Measurements from ENCODE around the gene CNPY4. TPM values are rescaled to one million over a fixed set of nuclear protein-coding genes. Genes with fewer than 3 reads are reported as not detected.

The CNPY4 gene
- total and polyA plus RNA-seq, 10 of the 15 experiments (the other 5 are each of a cell fraction or from before 2014, with no cell fraction given): 2.5 to 9.2 (median 6.8) TPM

- TF ChIP-seq, protein P1, sequence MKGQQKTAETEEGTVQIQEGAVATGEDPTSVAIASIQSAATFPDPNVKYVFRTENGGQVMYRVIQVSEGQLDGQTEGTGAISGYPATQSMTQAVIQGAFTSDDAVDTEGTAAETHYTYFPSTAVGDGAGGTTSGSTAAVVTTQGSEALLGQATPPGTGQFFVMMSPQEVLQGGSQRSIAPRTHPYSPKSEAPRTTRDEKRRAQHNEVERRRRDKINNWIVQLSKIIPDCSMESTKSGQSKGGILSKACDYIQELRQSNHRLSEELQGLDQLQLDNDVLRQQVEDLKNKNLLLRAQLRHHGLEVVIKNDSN (IDR thresholded peaks at IDR 0.05; ENCODE audit: borderline replicate concordance, extremely low read length, insufficient read depth, low read depth, low read length): no peak
- TF ChIP-seq SMC3 (IDR thresholded peaks at IDR 0.05; ENCODE audit: borderline replicate concordance, low read length): no peak
- no peak for TF ChIP-seq ZNF217 (IDR thresholded peaks at IDR 0.05)
- TF ChIP-seq NR2C2 (IDR thresholded peaks at IDR 0.05; ENCODE audit: borderline replicate concordance, control insufficient read depth, insufficient read length, low read depth): no peak
- TF ChIP-seq EP300 (IDR thresholded peaks at IDR 0.05; ENCODE audit: borderline replicate concordance in 1 of 2, control insufficient read depth in 1 of 2, low read depth in 2 of 2, low read length in 2 of 2): peak in 1 of 2 experiments; percentile 47; a peak in 1 of 4 replicates
- no peak for TF ChIP-seq MYB (IDR thresholded peaks at IDR 0.05; ENCODE audit: borderline replicate concordance, low read depth, low read length)
- no peak; the same call in 1 of the 2 replicates for TF ChIP-seq MTA3 (IDR thresholded peaks at IDR 0.05; ENCODE audit: borderline replicate concordance, low read length)
- no peak for TF ChIP-seq SIX5 (IDR thresholded peaks at IDR 0.05; ENCODE audit: low read depth, low read length, severe bottlenecking)
- peak; percentile 100 for TF ChIP-seq YY1 (IDR thresholded peaks at IDR 0.05; ENCODE audit: low read depth, low read length)
- TF ChIP-seq, protein P2, sequence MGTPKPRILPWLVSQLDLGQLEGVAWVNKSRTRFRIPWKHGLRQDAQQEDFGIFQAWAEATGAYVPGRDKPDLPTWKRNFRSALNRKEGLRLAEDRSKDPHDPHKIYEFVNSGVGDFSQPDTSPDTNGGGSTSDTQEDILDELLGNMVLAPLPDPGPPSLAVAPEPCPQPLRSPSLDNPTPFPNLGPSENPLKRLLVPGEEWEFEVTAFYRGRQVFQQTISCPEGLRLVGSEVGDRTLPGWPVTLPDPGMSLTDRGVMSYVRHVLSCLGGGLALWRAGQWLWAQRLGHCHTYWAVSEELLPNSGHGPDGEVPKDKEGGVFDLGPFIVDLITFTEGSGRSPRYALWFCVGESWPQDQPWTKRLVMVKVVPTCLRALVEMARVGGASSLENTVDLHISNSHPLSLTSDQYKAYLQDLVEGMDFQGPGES (IDR thresholded peaks at IDR 0.05): no peak
- no peak; the same call in 1 of the 2 replicates for TF ChIP-seq GATAD2B (conservative IDR thresholded peaks at IDR 0.05; ENCODE audit: low read depth)
- no peak for TF ChIP-seq KDM1A (IDR thresholded peaks at IDR 0.05; ENCODE audit: borderline replicate concordance)
- no peak for TF ChIP-seq SUZ12 (IDR thresholded peaks at IDR 0.05; ENCODE audit: unreplicated experiment)
- peak; percentile 59 for TF ChIP-seq CUX1 (IDR thresholded peaks at IDR 0.05; ENCODE audit: insufficient replicate concordance, low read depth, low read length)
- TF ChIP-seq, protein P3, sequence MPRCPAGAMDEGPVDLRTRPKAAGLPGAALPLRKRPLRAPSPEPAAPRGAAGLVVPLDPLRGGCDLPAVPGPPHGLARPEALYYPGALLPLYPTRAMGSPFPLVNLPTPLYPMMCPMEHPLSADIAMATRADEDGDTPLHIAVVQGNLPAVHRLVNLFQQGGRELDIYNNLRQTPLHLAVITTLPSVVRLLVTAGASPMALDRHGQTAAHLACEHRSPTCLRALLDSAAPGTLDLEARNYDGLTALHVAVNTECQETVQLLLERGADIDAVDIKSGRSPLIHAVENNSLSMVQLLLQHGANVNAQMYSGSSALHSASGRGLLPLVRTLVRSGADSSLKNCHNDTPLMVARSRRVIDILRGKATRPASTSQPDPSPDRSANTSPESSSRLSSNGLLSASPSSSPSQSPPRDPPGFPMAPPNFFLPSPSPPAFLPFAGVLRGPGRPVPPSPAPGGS (IDR thresholded peaks at IDR 0.05; ENCODE audit: borderline replicate concordance, insufficient read depth, low read depth, low read length, poor library complexity, severe bottlenecking): no peak
- TF ChIP-seq, protein P4, sequence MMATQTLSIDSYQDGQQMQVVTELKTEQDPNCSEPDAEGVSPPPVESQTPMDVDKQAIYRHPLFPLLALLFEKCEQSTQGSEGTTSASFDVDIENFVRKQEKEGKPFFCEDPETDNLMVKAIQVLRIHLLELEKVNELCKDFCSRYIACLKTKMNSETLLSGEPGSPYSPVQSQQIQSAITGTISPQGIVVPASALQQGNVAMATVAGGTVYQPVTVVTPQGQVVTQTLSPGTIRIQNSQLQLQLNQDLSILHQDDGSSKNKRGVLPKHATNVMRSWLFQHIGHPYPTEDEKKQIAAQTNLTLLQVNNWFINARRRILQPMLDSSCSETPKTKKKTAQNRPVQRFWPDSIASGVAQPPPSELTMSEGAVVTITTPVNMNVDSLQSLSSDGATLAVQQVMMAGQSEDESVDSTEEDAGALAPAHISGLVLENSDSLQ (IDR thresholded peaks at IDR 0.05): 0 out of 2 replicates have a peak, but pooled peaks have one; percentile 27
- TF ChIP-seq SMAD5 (IDR thresholded peaks at IDR 0.05; ENCODE audit: low read depth): no peak
Observed at GRCh38 chr7:100119072-100119969, at the start of gene CNPY4, which contains the start of gene TAF6 (continued).

All from GM12878 (cell line).